Measurements from ENCODE around the gene UGT1A7. TPM values are rescaled to one million over a fixed set of nuclear protein-coding genes. Genes with fewer than 3 reads are reported as not detected.

The UGT1A7 gene
- total and polyA plus RNA-seq, 9 of the 15 experiments (the other 6 are each of a cell fraction or from before 2014, with no cell fraction given), result not detected

GRCh38 chr2:233780771-233781170 lies 99.1 kb downstream of the UGT1A7 start:
- intact Hi-C loops (cut with micrococcal nuclease), result no loop called here
- H2AFZ ChIP-seq (ENCODE audit: low read depth, low read length), result no peak overlapping the region
- FAIRE-seq (no peak), DNase-seq (ENCODE audit: extremely low read depth in 1 of 4, low spot score in 3 of 4) (no peak), ATAC-seq (no peak)
- ChIA-PET POLR2A (interaction anchor here (1.2 kb wide), 1 partner anchor 11 kb away, joined by 5 read pairs; no protein-coding TSS in a partner anchor), CTCF (ENCODE audit: low intra/inter-chr PET ratio) (no interaction called here)
- no TSS peak for BruUV-seq (replicated peaks)
- H4K20me1 ChIP-seq (replicated peaks; ENCODE audit: control insufficient read depth, insufficient read depth, low read length), result no peaks in the 10 kb centered on the region
- TF ChIP-seq KLF10 (CRISPR knock-in tag; IDR thresholded peaks at IDR 0.05) (no peak), ZNF717 (CRISPR knock-in tag; IDR thresholded peaks at IDR 0.05) (no peak), JUND (IDR thresholded peaks at IDR 0.05; ENCODE audit: borderline replicate concordance, low read depth, low read length) (no peak), JUND (tag; IDR thresholded peaks at IDR 0.05; ENCODE audit: borderline replicate concordance, low read depth, low read length) (no peak), HDAC8 (tag; IDR thresholded peaks at IDR 0.05) (no peak), NRF1 (conservative IDR thresholded peaks at IDR 0.05 in 1 of 2, IDR thresholded peaks at IDR 0.05 in 1 of 2) (no peak), NUFIP1 (IDR thresholded peaks at IDR 0.05; ENCODE audit: partially characterized antibody) (no peak), CREBBP (IDR thresholded peaks at IDR 0.05; ENCODE audit: low read depth, low read length) (no peak), THRA (IDR thresholded peaks at IDR 0.05) (no peak), RB1 (IDR thresholded peaks at IDR 0.05; ENCODE audit: low read depth) (no peak), ZNF282 (CRISPR knock-in tag; IDR thresholded peaks at IDR 0.05) (no peak), EGR1 (conservative IDR thresholded peaks at IDR 0.05) (no peak), ZNF280B (CRISPR knock-in tag; IDR thresholded peaks at IDR 0.05) (no peak)
- TF ChIP-seq, protein P1, sequence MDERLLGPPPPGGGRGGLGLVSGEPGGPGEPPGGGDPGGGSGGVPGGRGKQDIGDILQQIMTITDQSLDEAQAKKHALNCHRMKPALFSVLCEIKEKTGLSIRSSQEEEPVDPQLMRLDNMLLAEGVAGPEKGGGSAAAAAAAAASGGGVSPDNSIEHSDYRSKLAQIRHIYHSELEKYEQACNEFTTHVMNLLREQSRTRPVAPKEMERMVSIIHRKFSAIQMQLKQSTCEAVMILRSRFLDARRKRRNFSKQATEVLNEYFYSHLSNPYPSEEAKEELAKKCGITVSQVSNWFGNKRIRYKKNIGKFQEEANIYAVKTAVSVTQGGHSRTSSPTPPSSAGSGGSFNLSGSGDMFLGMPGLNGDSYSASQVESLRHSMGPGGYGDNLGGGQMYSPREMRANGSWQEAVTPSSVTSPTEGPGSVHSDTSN (CRISPR knock-in tag; IDR thresholded peaks at IDR 0.05; ENCODE audit: low read depth), result no peak
- TF ChIP-seq, protein P1 (tag; conservative IDR thresholded peaks at IDR 0.05; ENCODE audit: low read depth), result no peak
- in situ Hi-C loops (cut with MboI), result no loop called here
- no peaks in the 10 kb centered on the region for H3K36me3 ChIP-seq (ENCODE audit: control insufficient read depth, insufficient read depth, low read length)
- no peaks in the 10 kb centered on the region for H3K9me1 ChIP-seq (ENCODE audit: control insufficient read depth, insufficient read depth, low read length)
- no peaks in the 10 kb centered on the region for H3K9me3 ChIP-seq (replicated peaks; ENCODE audit: control insufficient read depth, insufficient read depth, low read depth, low read length)
- no peaks in the 10 kb centered on the region for H3K79me2 ChIP-seq (ENCODE audit: control insufficient read depth, insufficient read depth, low read length)
- no peak overlapping the region for H3K9ac ChIP-seq (ENCODE audit: insufficient read depth in 1 of 2, low read depth in 2 of 2, low read length in 2 of 2)
- H3K4me3 ChIP-seq, result no peak overlapping the region
- H3K4me2 ChIP-seq (ENCODE audit: insufficient read depth, low read length), result no peak overlapping the region
- no peak overlapping the region for H3K27ac ChIP-seq (ENCODE audit: extremely low read depth, low read depth, low read length)
- 3% methylated on average over 4 of the region's 4 CpGs for WGBS (ENCODE audit: insufficient coverage, low coverage, missing lambda C conversion rate)
- no peaks in the 10 kb centered on the region for H3K27me3 ChIP-seq (ENCODE audit: control insufficient read depth in 2 of 2, insufficient read depth in 2 of 2, low read length in 2 of 2)
- H3K4me1 ChIP-seq (replicated peaks in 1 of 2; ENCODE audit: control insufficient read depth in 2 of 2, insufficient read depth in 2 of 2, low read length in 2 of 2), result no peaks in the 10 kb centered on the region
